GM19238 (cell line): Measurements from ENCODE around the gene CYB5A.
"Not testable (repeated sequence)": the region's sequence is repeated elsewhere in the genome, so short reads cannot be mapped to it uniquely, and the experiment has no call there.

Experiments
- DNase-seq: peaks from one replicate; pipeline ENCODE4 v3.0.0; 2011; ENCODE audit warnings: low spot score; ENCODE audit not compliant: insufficient read length

Gene CYB5A

DNA sequence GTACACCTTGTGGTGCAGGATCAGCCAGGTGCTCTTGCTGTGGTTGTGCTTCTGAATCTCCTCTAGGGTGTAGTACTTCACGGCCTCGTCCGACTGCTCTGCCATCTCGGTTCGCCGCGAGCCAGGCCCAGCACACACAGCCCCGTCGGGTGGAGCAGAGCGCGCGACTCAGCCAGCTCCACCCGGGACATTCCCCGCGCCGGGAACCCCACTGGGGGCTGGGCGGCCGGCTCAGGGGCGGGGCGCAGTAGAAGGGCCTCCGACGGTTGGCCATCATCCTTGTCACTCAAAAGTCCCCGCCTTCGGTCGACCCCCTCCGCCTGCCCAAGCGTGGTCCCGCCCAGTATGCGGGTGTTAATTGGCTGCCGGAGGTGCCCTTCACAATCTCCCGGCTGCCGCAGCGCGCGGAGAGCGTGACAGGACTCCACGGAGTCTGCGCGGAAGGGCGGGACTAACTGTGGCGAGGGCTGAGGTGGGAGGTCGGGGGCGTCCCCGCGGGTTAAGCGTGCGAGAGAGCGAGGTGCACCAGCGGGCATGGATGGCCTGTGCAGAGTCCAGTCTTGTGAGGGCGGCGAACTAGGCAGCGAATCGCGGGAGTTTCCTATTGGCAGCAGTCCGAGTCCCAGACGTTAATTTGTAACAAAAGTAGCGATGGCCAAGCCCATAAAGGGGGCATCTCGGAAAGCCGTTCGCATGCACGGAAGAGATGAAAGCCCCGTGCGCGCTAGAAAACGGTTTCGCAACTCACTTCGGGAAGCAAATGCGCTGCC is at the start of gene CYB5A:
Gene CYB5A (minus strand): TSS at position 193 of the 770 bp plus-strand sequence. CDS start 88 bp downstream, at position 105.
- DNase-seq: peak; percentile 97

GRCh38 chr18:74337912-74338309 is 46.1 kb upstream of the CYB5A start:
- no peak for DNase-seq

GRCh38 chr18:74337155-74337911 is 45.6 kb upstream of the CYB5A start:
- DNase-seq: no peak

DNA sequence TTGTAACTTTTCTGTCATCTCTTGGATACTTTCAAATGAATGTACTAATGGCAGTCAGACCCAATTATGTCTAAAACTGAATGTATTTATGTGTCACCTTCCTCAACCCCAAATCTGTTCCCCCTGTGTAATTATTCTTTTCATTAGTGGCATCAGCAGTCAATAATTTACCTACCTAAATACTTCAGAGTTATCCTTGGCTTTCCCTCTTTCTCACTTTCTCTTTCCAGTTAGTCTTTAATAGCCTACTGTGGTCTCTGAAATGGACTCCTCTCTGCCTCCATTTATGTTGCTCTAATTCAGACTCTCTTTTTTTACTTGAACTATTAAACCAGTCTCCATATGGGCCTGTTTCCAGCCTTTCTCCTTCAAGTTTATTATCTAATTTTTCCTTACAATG is 44.9 kb upstream of the CYB5A start:
- DNase-seq: no peak

GRCh38 chr18:74334242-74334893 is 42.6 kb upstream of the CYB5A start:
- no peak for DNase-seq

DNA sequence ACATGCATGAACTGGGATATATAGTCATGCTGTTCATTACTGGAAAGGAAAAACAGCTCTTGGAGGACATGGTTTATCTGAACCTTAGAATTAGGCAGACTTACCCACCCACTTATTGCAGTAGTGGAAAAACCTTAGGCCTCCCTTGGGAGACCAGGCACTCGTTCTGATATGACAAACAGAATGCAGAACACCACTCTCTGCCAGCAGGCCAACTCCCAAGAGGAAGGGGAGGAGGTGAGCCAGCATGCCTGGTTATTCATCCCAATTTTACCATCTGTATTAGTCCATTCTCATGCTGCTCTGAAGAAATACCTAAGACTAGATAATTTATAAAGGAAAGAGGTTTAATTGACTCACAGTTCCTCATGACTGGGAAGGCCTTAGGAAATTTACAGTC is 41.3 kb upstream of the CYB5A start:
- DNase-seq: no peak

DNA sequence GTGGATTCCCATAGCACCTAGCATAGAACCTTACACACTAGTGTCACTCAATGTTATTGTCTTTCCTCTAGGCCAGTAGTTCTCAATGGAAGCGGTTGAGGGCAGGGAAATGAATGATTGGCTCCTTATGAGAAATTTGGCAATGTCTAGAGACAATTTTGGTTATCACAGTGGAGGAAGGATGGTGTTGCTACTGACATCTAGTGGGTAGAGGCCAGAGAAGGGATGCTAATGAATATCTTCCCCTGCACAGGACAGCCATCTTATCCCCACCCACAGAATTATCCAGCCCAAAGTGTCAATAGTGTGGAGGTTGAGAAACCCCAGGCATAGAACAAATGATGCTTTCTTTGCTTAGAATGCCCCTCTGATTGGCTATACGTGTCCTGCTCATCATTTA is 39.6 kb upstream of the CYB5A start:
- DNase-seq: no peak

GRCh38 chr18:74329688-74330205 is 38.0 kb upstream of the CYB5A start:
- no peak for DNase-seq

DNA sequence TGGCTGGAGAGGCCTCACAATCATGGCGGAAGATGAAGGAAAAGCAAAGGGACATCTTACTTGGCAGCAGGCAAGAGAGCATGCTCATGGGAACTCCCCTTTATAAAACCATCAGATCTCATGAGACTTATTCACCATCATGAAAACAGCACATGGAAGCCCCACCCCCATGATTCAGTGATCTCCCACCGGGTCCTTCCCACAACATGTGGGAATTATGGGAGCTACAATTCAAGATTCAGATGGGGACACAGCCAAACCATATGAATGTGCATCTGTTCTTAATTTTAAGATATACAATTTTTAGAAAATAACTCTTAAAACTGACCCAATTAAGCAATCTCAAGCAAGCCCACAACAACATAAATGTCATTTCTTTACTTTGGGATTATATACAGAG is 36.4 kb upstream of the CYB5A start:
- no peak for DNase-seq

DNA sequence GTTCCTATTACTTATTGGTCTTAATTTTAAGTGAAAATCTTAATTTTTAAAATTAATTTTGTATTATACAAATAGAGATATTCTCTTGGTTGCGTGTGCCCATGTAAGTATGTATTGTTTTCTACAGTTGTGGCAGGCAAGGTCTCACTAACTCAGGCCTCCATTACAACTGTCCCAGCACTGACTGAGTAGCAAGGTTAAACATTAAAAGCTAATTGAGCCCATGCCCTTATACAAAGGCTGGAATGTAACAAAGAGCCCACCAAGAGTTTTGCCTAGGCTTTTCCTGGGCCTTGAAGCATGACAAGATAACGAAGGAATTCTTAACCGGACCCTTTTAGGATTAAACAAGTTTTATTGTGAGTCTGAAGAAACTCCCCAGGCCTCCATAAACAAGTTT is 35.0 kb upstream of the CYB5A start:
- DNase-seq: not testable (repeated sequence)

DNA sequence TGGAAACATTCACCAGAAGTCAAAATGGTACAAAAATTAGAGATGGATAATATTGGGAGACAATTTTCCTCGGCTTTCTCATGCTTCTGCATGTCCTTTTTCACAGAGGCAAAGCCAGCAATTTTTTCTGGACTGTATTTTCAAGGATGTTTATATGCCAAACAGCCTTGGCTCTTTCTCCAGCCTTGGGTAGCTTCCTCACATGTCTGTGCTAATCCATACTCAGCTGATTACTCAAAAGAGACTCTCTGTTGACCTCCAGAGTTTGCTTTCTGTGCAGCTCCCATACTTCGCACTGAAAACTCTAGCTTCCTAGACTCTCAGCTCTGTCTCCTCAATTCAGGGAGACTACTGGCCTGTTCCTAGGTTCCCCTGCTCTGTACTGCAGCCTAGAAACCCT is 34.5 kb upstream of the CYB5A start:
- no peak for DNase-seq

GRCh38 chr18:74316257-74317170 is 24.8 kb upstream of the CYB5A start:
- DNase-seq: no peak

DNA sequence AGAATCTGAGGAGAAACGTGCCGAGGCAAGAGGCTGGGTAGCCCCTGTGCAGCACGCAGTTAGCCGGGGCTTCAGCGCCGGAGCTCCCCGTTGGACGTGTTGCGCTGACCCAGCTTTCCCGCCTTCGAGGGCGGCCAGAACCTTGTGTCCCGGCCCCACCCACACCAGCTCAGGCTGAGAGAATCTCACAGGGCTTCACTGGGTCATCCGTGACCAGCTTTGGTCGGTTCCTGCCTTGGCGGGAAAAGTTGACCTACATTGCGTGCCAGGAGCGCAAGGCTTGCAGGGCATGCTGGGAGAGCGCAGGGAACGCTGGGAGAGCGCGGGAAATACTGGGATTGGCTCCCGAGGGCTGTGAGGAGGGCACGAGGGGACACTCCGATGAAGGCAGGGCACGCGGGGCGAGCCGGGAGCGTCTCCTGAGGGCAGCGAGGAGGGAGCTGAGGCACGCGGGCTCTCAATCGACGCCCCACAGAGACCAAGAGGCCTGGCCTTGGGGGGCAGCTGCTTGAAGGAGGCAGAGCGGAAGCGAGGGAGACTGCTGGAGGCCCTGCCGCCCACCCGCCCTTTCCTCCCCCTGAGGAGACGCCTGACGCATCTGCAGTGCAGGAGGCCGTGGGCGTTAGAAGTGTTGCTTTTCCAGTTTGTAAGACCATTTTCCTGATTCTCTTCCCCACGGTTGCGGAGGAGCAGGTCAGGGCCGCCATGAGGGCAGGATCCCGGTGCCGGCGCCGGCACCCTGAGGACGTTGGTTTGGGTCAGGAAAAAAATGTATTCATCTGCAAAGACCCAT is 23.9 kb upstream of the CYB5A start, which contains the start of gene C18orf63:
Gene C18orf63 (plus strand): TSS at position 376 of the 793 bp plus-strand sequence. CDS start 2,027 bp downstream, outside the sequence.
- no peak for DNase-seq

GRCh38 chr18:74314759-74315463 is 23.1 kb upstream of the CYB5A start:
- no peak for DNase-seq

- DNase-seq: no peak
Measured at GRCh38 chr18:74311000-74311399, 19.2 kb upstream of the CYB5A start.

DNA sequence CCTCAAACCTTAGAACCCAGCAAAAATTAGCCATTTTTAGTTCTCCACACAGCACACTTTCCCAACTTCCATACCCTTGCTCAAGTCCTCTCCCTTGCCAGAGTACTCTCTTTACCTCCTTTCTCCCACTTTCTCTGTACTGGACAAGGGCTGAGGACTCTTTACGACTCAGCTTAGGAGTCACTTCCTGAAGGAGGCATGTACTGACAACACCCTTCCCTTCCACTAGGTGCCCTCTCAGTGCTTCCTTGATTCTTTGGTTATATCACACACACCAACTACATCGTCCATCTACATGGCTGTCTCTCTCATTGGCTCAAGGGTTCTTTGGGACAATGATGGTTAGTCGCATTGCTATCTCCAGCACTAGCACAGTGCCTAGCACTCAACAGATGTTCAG is 18.6 kb upstream of the CYB5A start:
- DNase-seq: no peak

- DNase-seq: no peak
Measured at GRCh38 chr18:74303936-74304335, 12.2 kb upstream of the CYB5A start.

GRCh38 chr18:74303306-74303705 is 11.5 kb upstream of the CYB5A start:
- DNase-seq: no peak

- DNase-seq: no peak
Measured at GRCh38 chr18:74299746-74300145, 8.0 kb upstream of the CYB5A start.
